ENCODE data around the gene EXOC3.

Gene EXOC3

DNA sequence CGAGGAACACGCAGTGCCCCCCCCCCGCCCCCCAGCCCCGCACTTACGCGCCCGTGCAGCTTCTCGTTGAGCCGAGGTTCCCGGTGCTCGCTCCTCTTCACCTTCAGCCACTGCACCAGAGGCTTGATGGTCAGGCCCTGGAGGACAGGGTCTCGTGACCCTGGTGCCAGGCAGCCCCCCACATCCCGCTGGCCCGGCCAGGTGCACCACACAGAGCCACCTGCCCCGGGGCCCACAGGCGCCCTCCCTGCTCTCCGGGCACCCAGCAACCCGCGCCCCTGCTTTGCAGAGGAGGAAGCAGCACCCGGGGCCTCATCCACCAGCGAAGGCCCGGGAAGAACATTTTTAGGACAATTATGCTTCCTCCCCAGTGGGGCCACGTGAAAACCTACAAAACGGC lies 39.0 kb downstream of the EXOC3 start:
- no peak overlapping the region for H3K4me2 ChIP-seq
- no peaks in the 10 kb centered on the region for H3K4me1 ChIP-seq (ENCODE audit: low read depth, poor library complexity, severe bottlenecking)
- H3K27me3 ChIP-seq (ENCODE audit: insufficient read depth, low read depth) = peaks cover 80% of the 10 kb centered on the region

DNA sequence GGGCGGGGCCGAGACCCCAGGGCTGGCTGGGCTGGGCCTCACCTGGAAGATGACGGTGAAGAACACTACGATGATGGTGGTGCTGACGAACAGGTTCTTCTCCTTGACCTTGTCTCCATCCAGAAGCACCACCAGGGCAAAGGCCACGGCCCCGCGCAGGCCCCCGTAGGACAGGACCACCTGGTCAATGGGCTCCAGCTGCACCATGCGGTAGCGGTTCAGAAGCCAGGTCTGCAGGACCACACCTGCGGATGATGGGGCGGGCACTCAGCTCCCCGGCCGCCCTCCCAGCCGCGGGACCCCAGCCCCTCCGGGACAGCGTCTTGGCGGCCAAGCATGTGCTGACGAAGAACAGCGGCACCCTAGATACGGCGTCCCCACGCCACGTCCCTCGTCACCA lies 39.5 kb downstream of the EXOC3 start:
- H2AFZ ChIP-seq (ENCODE audit: low read depth) = no peak overlapping the region
- no peak overlapping the region for H3K4me2 ChIP-seq
- peaks cover 76% of the 10 kb centered on the region for H3K27me3 ChIP-seq (ENCODE audit: insufficient read depth, low read depth)
- H3K27ac ChIP-seq = no peak overlapping the region
- H3K79me2 ChIP-seq (ENCODE audit: insufficient read depth, low read depth) = no peaks in the 10 kb centered on the region
- no peaks in the 10 kb centered on the region for H4K20me1 ChIP-seq (ENCODE audit: insufficient read depth)
- H3K36me3 ChIP-seq (ENCODE audit: insufficient read depth) = no peaks in the 10 kb centered on the region
- H3K4me3 ChIP-seq (IDR thresholded peaks at IDR 0.05; ENCODE audit: insufficient read depth, low read depth, low read length) = no peak overlapping the region
- H3K9ac ChIP-seq = no peak overlapping the region
- no peaks in the 10 kb centered on the region for H3K4me1 ChIP-seq (ENCODE audit: low read depth, poor library complexity, severe bottlenecking)
- TF ChIP-seq, protein P1, sequence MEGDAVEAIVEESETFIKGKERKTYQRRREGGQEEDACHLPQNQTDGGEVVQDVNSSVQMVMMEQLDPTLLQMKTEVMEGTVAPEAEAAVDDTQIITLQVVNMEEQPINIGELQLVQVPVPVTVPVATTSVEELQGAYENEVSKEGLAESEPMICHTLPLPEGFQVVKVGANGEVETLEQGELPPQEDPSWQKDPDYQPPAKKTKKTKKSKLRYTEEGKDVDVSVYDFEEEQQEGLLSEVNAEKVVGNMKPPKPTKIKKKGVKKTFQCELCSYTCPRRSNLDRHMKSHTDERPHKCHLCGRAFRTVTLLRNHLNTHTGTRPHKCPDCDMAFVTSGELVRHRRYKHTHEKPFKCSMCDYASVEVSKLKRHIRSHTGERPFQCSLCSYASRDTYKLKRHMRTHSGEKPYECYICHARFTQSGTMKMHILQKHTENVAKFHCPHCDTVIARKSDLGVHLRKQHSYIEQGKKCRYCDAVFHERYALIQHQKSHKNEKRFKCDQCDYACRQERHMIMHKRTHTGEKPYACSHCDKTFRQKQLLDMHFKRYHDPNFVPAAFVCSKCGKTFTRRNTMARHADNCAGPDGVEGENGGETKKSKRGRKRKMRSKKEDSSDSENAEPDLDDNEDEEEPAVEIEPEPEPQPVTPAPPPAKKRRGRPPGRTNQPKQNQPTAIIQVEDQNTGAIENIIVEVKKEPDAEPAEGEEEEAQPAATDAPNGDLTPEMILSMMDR (conservative IDR thresholded peaks at IDR 0.05; ENCODE audit: low read depth, low read length) = no peak

More for the DNA sequence above, 39.0 kb downstream of the EXOC3 start:
- Histone ChIP-seq H3K79me2 (ENCODE audit: insufficient read depth, low read depth) (no peaks in the 10 kb centered on the region), H3K36me3 (ENCODE audit: insufficient read depth) (no peaks in the 10 kb centered on the region), H4K20me1 (ENCODE audit: insufficient read depth) (no peaks in the 10 kb centered on the region), H3K9ac (no peak overlapping the region), H2AFZ (ENCODE audit: low read depth) (no peak overlapping the region), H3K4me3 (IDR thresholded peaks at IDR 0.05; ENCODE audit: insufficient read depth, low read depth, low read length) (no peak overlapping the region), H3K27ac (no peak overlapping the region)
- TF ChIP-seq, protein P1 (conservative IDR thresholded peaks at IDR 0.05; ENCODE audit: low read depth, low read length) = no peak

DNA sequence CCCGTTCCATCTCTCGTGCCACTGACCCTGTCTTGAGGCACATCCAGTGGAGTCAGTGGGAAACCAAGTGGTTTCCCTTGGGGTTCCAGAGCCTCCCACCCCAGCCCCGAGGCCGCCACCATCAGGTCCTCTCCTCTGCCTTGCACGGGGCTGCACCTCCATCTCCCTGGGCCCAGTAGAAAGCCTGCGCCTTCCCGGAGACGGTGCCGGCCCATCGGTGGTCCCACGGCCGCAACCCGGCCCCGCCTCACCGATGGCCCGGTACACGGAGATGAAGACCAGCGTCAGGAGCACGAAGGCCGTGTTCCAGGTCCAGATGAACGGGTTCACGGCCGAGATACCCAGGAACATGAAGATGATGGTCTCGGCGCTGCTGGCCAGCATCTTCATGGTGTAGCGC lies 40.0 kb downstream of the EXOC3 start:
- H4K20me1 ChIP-seq (ENCODE audit: insufficient read depth) = no peaks in the 10 kb centered on the region
- H3K27ac ChIP-seq = no peak overlapping the region
- peaks cover 76% of the 10 kb centered on the region for H3K27me3 ChIP-seq (ENCODE audit: insufficient read depth, low read depth)
- no peaks in the 10 kb centered on the region for H3K4me1 ChIP-seq (ENCODE audit: low read depth, poor library complexity, severe bottlenecking)
- H3K79me2 ChIP-seq (ENCODE audit: insufficient read depth, low read depth) = no peaks in the 10 kb centered on the region
- no peak overlapping the region for H3K9ac ChIP-seq
- no peak overlapping the region for H3K4me3 ChIP-seq (IDR thresholded peaks at IDR 0.05; ENCODE audit: insufficient read depth, low read depth, low read length)
- no peak overlapping the region for H2AFZ ChIP-seq (ENCODE audit: low read depth)
- no peaks in the 10 kb centered on the region for H3K36me3 ChIP-seq (ENCODE audit: insufficient read depth)
- TF ChIP-seq, protein P1 (conservative IDR thresholded peaks at IDR 0.05; ENCODE audit: low read depth, low read length) = no peak
- H3K4me2 ChIP-seq = no peak overlapping the region

DNA sequence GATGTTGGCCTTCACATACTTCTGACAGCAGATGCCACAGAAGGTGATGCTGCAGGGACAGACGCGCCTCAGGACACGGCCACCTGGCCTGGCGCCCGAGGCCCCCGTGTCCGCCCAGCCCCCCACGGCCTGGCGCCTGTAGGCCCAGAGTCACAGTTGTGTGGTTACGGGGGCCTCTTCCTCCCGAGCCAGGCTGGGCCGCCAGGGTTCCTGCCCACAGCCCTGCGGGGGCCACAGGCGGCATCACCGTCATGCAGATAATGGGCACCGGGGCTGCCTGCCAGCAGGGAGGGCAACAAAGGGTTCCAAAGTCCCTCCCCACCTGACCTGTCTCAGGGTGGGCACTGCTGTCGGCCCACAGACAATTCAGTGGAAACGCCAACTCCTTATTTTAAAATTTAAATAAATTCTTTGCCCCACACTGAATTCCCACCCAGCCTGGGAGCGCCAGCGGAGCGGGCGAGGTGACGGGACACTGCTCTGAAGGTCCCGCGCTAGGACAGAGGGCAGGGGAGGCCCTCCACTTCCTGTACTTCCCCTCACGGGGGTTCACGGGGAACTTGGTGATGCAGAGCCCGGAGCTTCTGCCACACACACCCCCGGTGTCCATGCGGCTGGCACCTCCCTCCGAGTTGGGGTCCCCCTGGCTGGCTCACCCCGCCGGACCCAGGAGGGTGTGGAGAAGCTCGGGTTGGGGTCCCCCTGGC lies 40.6 kb downstream of the EXOC3 start:
- H2AFZ ChIP-seq (ENCODE audit: low read depth) = no peak overlapping the region
- H3K9ac ChIP-seq = no peak overlapping the region
- no peaks in the 10 kb centered on the region for H3K4me1 ChIP-seq (ENCODE audit: low read depth, poor library complexity, severe bottlenecking)
- no peak overlapping the region for H3K4me3 ChIP-seq (IDR thresholded peaks at IDR 0.05; ENCODE audit: insufficient read depth, low read depth, low read length)
- H3K79me2 ChIP-seq (ENCODE audit: insufficient read depth, low read depth) = no peaks in the 10 kb centered on the region
- H3K36me3 ChIP-seq (ENCODE audit: insufficient read depth) = no peaks in the 10 kb centered on the region
- TF ChIP-seq, protein P1 (conservative IDR thresholded peaks at IDR 0.05; ENCODE audit: low read depth, low read length) = no peak
- H4K20me1 ChIP-seq (ENCODE audit: insufficient read depth) = no peaks in the 10 kb centered on the region
- H3K27ac ChIP-seq = no peak overlapping the region
- peaks cover 76% of the 10 kb centered on the region for H3K27me3 ChIP-seq (ENCODE audit: insufficient read depth, low read depth)
- no peak overlapping the region for H3K4me2 ChIP-seq
